Measurements from ENCODE around the gene MRPL30. TPM values are rescaled to one million over a fixed set of nuclear protein-coding genes. Genes with fewer than 3 reads are reported as not detected.
"Not testable (repeated sequence)": the region's sequence is repeated elsewhere in the genome, so short reads cannot be mapped to it uniquely, and the experiment has no call there.

The MRPL30 gene
- total RNA-seq, 2 donors from 2014 or later, result 14.1 to 14.2 TPM

GRCh38 chr2:99158599-99158998 lies 22.4 kb upstream of the MRPL30 start:
- no peak overlapping the region for H3K27ac Mint-ChIP-seq
- no peaks in the 10 kb centered on the region for H3K9me3 ChIP-seq (ENCODE audit: control insufficient read depth, low read length, poor library complexity, severe bottlenecking)
- ATAC-seq, result no peak
- no peaks in the 10 kb centered on the region for H3K27me3 Mint-ChIP-seq
- peaks cover 40% of the 10 kb centered on the region for H3K4me1 Mint-ChIP-seq
- DNase-seq, result no peak
- H3K4me3 Mint-ChIP-seq, result no peak overlapping the region
- H3K36me3 Mint-ChIP-seq (ENCODE audit: low read depth), result peaks cover 18% of the 10 kb centered on the region

- ATAC-seq (no peak), DNase-seq (no peak)
- H3K4me1 Mint-ChIP-seq, result peaks cover 36% of the 10 kb centered on the region
- H3K27ac Mint-ChIP-seq, result no peak overlapping the region
- peaks cover 17% of the 10 kb centered on the region for H3K36me3 Mint-ChIP-seq (ENCODE audit: low read depth)
- H3K4me3 Mint-ChIP-seq, result no peak overlapping the region
- no peaks in the 10 kb centered on the region for H3K27me3 Mint-ChIP-seq
- H3K9me3 ChIP-seq (ENCODE audit: control insufficient read depth, low read length, poor library complexity, severe bottlenecking), result no peaks in the 10 kb centered on the region
These were observed 21.4 kb upstream of the MRPL30 start for GRCh38 chr2:99159594-99159993.

GRCh38 chr2:99166218-99166617 lies 14.8 kb upstream of the MRPL30 start:
- ATAC-seq, result no peak
- Mint-ChIP-seq H3K36me3 (ENCODE audit: low read depth) (peaks cover 2% of the 10 kb centered on the region), H3K4me1 (peaks cover 4% of the 10 kb centered on the region), H3K27me3 (no peaks in the 10 kb centered on the region), H3K27ac (peak overlapping the region; percentile 19), H3K4me3 (no peak overlapping the region)
- no peaks in the 10 kb centered on the region for H3K9me3 ChIP-seq (ENCODE audit: control insufficient read depth, low read length, poor library complexity, severe bottlenecking)
- DNase-seq, result no peak

- Mint-ChIP-seq H3K27ac (peak overlapping the region; percentile 85), H3K4me1 (peaks cover 4% of the 10 kb centered on the region), H3K4me3 (no peak overlapping the region), H3K27me3 (no peaks in the 10 kb centered on the region), H3K36me3 (ENCODE audit: low read depth) (peaks cover 2% of the 10 kb centered on the region)
- no peaks in the 10 kb centered on the region for H3K9me3 ChIP-seq (ENCODE audit: control insufficient read depth, low read length, poor library complexity, severe bottlenecking)
- ATAC-seq (no peak), DNase-seq (no peak)
These were observed 11.4 kb upstream of the MRPL30 start for GRCh38 chr2:99169534-99169933.

GRCh38 chr2:99171377-99172140 lies 9.4 kb upstream of the MRPL30 start:
- DNase-seq (no peak), ATAC-seq (no peak)
- Mint-ChIP-seq H3K4me3 (no peak overlapping the region), H3K27ac (peak overlapping the region; percentile 85), H3K27me3 (no peaks in the 10 kb centered on the region), H3K4me1 (peaks cover 13% of the 10 kb centered on the region), H3K36me3 (ENCODE audit: low read depth) (peaks cover 2% of the 10 kb centered on the region)
- H3K9me3 ChIP-seq (ENCODE audit: control insufficient read depth, low read length, poor library complexity, severe bottlenecking), result no peaks in the 10 kb centered on the region

DNA sequence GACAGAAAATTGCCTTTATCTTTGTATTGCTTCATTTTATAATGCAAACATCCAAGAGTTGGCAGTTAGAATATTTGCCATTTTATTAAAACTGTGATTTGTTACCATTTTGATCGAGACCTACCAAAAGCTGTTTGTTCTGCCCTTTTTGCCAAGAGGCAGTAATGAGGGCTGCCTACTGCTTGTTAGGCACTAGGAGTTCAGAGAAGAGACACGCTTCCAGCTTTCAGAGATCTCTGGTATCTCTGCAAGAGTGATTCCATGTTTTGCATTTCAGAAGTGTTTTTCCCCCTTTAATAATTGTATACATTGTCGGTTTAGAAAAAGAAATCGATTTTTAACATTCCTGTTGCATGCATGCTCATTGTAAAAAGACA lies 628 bp downstream of the MRPL30 start:
- H3K36me3 Mint-ChIP-seq (ENCODE audit: low read depth), result peaks cover 7% of the 10 kb centered on the region
- H3K27ac Mint-ChIP-seq, result peak overlapping the region; percentile 100
- no peaks in the 10 kb centered on the region for H3K27me3 Mint-ChIP-seq
- DNase-seq (no peak), ATAC-seq (no peak)
- no peaks in the 10 kb centered on the region for H3K9me3 ChIP-seq (ENCODE audit: control insufficient read depth, low read length, poor library complexity, severe bottlenecking)
- H3K4me1 Mint-ChIP-seq, result peaks cover 41% of the 10 kb centered on the region
- peak overlapping the region; percentile 100 for H3K4me3 Mint-ChIP-seq

DNA sequence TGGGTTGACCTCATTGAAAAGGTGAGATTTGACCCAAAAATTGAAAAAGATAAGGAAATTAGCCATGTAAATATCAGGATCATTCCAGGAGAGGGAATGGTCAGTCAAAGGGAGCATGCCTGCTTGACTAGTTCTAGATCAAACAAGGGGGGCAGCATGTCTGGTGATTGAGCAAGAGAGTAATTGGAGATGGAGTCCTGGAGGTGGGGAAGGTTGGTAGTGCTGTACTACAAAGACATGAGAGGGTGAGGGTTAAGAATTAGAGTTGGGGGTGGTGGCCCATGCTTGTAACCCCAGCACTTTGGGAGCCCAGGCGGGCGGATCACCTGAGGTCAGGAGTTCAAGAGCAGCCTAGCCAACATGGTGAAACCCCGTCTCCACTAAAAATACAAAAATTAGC lies 2.0 kb downstream of the MRPL30 start:
- Mint-ChIP-seq H3K27ac (no peak overlapping the region), H3K4me1 (peaks cover 34% of the 10 kb centered on the region), H3K36me3 (ENCODE audit: low read depth) (peaks cover 7% of the 10 kb centered on the region), H3K4me3 (peak overlapping the region; percentile 71), H3K27me3 (no peaks in the 10 kb centered on the region)
- no peaks in the 10 kb centered on the region for H3K9me3 ChIP-seq (ENCODE audit: control insufficient read depth, low read length, poor library complexity, severe bottlenecking)
- ATAC-seq (no peak), DNase-seq (no peak)

GRCh38 chr2:99184811-99185210 lies 3.8 kb downstream of the MRPL30 start:
- H3K9me3 ChIP-seq (ENCODE audit: control insufficient read depth, low read length, poor library complexity, severe bottlenecking), result no peaks in the 10 kb centered on the region
- peaks cover 5% of the 10 kb centered on the region for H3K36me3 Mint-ChIP-seq (ENCODE audit: low read depth)
- no peak for DNase-seq
- H3K4me1 Mint-ChIP-seq, result peaks cover 27% of the 10 kb centered on the region
- H3K27me3 Mint-ChIP-seq, result no peaks in the 10 kb centered on the region
- no peak for ATAC-seq
- peak overlapping the region; percentile 16 for H3K27ac Mint-ChIP-seq
- H3K4me3 Mint-ChIP-seq, result no peak overlapping the region

DNA sequence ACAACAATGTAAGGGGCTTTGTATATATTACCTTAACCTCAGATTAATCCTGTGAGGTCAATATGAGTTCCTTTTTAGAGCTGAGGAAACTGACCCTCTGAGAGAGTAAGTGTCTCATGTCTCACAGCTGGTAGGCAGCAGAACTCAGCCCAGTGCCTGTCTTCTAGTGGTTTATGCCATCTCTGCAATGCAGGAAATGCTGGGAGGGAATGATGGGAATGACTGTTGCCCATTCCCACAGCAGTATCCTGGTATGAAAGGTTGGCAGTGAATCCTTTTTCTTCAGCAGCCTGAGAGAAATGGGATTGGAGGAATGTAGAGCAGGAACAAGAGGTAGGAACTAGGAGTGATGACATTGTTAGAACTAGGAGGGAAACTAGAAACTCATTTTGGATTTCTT lies 6.0 kb downstream of the MRPL30 start:
- Mint-ChIP-seq H3K36me3 (ENCODE audit: low read depth) (peaks cover 6% of the 10 kb centered on the region), H3K4me3 (no peak overlapping the region), H3K27ac (no peak overlapping the region), H3K4me1 (peaks cover 23% of the 10 kb centered on the region), H3K27me3 (no peaks in the 10 kb centered on the region)
- DNase-seq, result no peak
- no peak for ATAC-seq
- no peaks in the 10 kb centered on the region for H3K9me3 ChIP-seq (ENCODE audit: control insufficient read depth, low read length, poor library complexity, severe bottlenecking)

- H3K4me1 Mint-ChIP-seq, result peaks cover 17% of the 10 kb centered on the region
- ATAC-seq (no peak), DNase-seq (no peak)
- H3K36me3 Mint-ChIP-seq (ENCODE audit: low read depth), result peaks cover 6% of the 10 kb centered on the region
- H3K4me3 Mint-ChIP-seq, result no peak overlapping the region
- no peaks in the 10 kb centered on the region for H3K27me3 Mint-ChIP-seq
- H3K9me3 ChIP-seq (ENCODE audit: control insufficient read depth, low read length, poor library complexity, severe bottlenecking), result no peaks in the 10 kb centered on the region
- peak overlapping the region; percentile 70 for H3K27ac Mint-ChIP-seq
These were observed 7.4 kb downstream of the MRPL30 start for GRCh38 chr2:99188357-99188756.

- Mint-ChIP-seq H3K36me3 (ENCODE audit: low read depth) (peaks cover 6% of the 10 kb centered on the region), H3K4me1 (peaks cover 10% of the 10 kb centered on the region), H3K27me3 (no peaks in the 10 kb centered on the region), H3K27ac (peak overlapping the region; percentile 47), H3K4me3 (no peak overlapping the region)
- no peak for ATAC-seq
- no peak for DNase-seq
- no peaks in the 10 kb centered on the region for H3K9me3 ChIP-seq (ENCODE audit: control insufficient read depth, low read length, poor library complexity, severe bottlenecking)
These were observed 9.6 kb downstream of the MRPL30 start for GRCh38 chr2:99190548-99190947.

- not testable (repeated sequence) for H3K27ac Mint-ChIP-seq; H3K36me3 Mint-ChIP-seq (ENCODE audit: low read depth); ATAC-seq; H3K4me3 Mint-ChIP-seq; DNase-seq; H3K27me3 Mint-ChIP-seq; H3K9me3 ChIP-seq (ENCODE audit: control insufficient read depth, low read length, poor library complexity, severe bottlenecking)
- peaks cover 10% of the 10 kb centered on the region for H3K4me1 Mint-ChIP-seq
These were observed 11.4 kb downstream of the MRPL30 start for GRCh38 chr2:99192364-99192763.

GRCh38 chr2:99198103-99198841 lies 17.3 kb downstream of the MRPL30 start:
- no peaks in the 10 kb centered on the region for H3K9me3 ChIP-seq (ENCODE audit: control insufficient read depth, low read length, poor library complexity, severe bottlenecking)
- H3K4me3 Mint-ChIP-seq, result no peak overlapping the region
- H3K27ac Mint-ChIP-seq, result no peak overlapping the region
- no peak for DNase-seq
- no peak for ATAC-seq
- H3K4me1 Mint-ChIP-seq, result peaks cover 8% of the 10 kb centered on the region
- no peaks in the 10 kb centered on the region for H3K27me3 Mint-ChIP-seq
- H3K36me3 Mint-ChIP-seq (ENCODE audit: low read depth), result peaks cover 2% of the 10 kb centered on the region

Data from T-helper 17 cell (primary cell).